Parathyroid adenoma (tissue), 2 donors: Measurements from ENCODE around the gene MAN2B1.
A peak's percentile ranks its signal among the peaks of the same experiment; 100 is the strongest.

ENCODE experiments used
- H2AFZ ChIP-seq: fragments of 300-600 bp; sonication (generic); one replicate; pipeline ENCODE4 v1.7.0; 2017; ENCODE audit warnings: antibody characterized with exemption, mild to moderate bottlenecking
- H3K27ac ChIP-seq: fragments of 300-600 bp; sonication (generic); one replicate; pipeline ENCODE4 v1.7.0; 2017
- H3K27me3 ChIP-seq: fragments of 300-600 bp; sonication (generic); one replicate; pipeline ENCODE4 v1.7.0; 2017; ENCODE audit warnings: low read length; ENCODE audit not compliant: control insufficient read depth, insufficient read depth
- H3K36me3 ChIP-seq: fragments of 300-600 bp; sonication (generic); one replicate; pipeline ENCODE4 v1.7.0; 2017; ENCODE audit warnings: low read length; ENCODE audit not compliant: control insufficient read depth, insufficient read depth
- H3K4me1 ChIP-seq: fragments of 300-600 bp; sonication (generic); one replicate; pipeline ENCODE4 v1.7.0; 2017; ENCODE audit warnings: control low read depth
- H3K4me2 ChIP-seq: fragments of 300-600 bp; sonication (generic); one replicate; pipeline ENCODE4 v1.7.0; 2017; ENCODE audit warnings: low read length
- H3K4me3 ChIP-seq: fragments of 300-600 bp; sonication (generic); one replicate; pipeline ENCODE4 v1.7.0; 2017; ENCODE audit warnings: low read depth, low read length
- H3K79me2 ChIP-seq: fragments of 300-600 bp; sonication (generic); one replicate; pipeline ENCODE4 v1.7.0; 2017; ENCODE audit warnings: control low read depth
- H3K9ac ChIP-seq: fragments of 300-600 bp; sonication (generic); one replicate; pipeline ENCODE4 v1.7.0; 2017; ENCODE audit warnings: mild to moderate bottlenecking
- H3K9me3 ChIP-seq: fragments of 300-600 bp; sonication (generic); one replicate; pipeline ENCODE4 v1.7.0; 2017; ENCODE audit warnings: low read length; ENCODE audit not compliant: control insufficient read depth
- CTCF ChIP-seq: fragments of 300-600 bp; sonication (generic); IDR thresholded peaks from one replicate; pipeline ENCODE4 v1.7.0; 2017; ENCODE audit warnings: antibody characterized with exemption, mild to moderate bottlenecking
- donor health status: primary hyperparathyroidism.

MAN2B1 gene

DNA sequence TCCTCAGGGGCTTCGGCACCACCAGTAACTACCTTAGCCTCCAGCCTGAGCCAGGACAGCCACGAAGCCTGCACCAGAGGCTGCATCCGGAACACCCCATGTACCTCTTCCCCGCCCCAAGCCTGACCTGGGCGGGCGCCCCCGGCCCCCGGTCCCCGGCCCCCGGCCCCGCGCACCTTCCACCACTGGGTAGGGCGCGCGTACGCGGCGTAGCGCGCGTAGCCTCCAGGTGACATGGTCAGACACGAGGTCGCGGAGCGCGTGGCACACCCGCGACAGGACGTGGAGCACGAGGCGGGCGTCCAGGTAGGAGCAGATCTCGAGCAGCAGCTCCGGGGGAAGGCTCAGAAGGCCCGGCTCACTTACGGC, 29.4 kb upstream of the MAN2B1 start:
- peak overlapping the region; percentile 21 for H3K9ac ChIP-seq
- peak overlapping the region; percentile 99 for H2AFZ ChIP-seq
- H3K27ac ChIP-seq, result peak overlapping the region; percentile 74
- H3K9me3 ChIP-seq, result no peaks in the 10 kb centered on the region
- H3K4me2 ChIP-seq, result peak overlapping the region; percentile 72
- no peaks in the 10 kb centered on the region for H3K4me1 ChIP-seq
- H3K79me2 ChIP-seq, result no peaks in the 10 kb centered on the region
- H3K27me3 ChIP-seq, result no peaks in the 10 kb centered on the region
- no peak for TF ChIP-seq CTCF
- no peaks in the 10 kb centered on the region for H3K36me3 ChIP-seq
- peak overlapping the region; percentile 68 for H3K4me3 ChIP-seq

DNA sequence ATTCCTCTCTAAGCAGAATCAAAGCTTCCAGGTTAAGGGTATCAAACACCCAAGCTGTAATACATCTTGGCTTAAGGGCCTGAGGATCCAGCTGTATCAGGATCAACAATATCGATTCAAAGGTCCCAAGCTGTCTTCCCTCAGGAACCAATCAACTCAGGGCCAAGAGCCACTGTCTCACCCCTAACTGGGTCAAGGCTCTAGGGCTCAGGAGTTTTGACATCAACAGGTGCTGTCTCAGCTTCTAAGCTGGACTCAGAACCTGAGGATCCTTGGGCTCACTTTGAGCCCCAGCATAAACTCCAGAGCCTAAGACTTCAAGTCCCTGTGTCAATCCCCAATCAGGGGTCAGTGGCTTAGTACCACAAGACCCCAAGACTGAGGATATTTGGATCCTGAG, 29.0 kb upstream of the MAN2B1 start:
- peak overlapping the region; percentile 68 for H3K4me3 ChIP-seq
- H3K36me3 ChIP-seq, result no peaks in the 10 kb centered on the region
- no peak for TF ChIP-seq CTCF
- H3K27me3 ChIP-seq, result no peaks in the 10 kb centered on the region
- no peaks in the 10 kb centered on the region for H3K79me2 ChIP-seq
- no peak overlapping the region for H3K9ac ChIP-seq
- H2AFZ ChIP-seq, result peak overlapping the region; percentile 99
- no peaks in the 10 kb centered on the region for H3K4me1 ChIP-seq
- H3K27ac ChIP-seq, result no peak overlapping the region
- H3K4me2 ChIP-seq, result peak overlapping the region; percentile 72
- no peaks in the 10 kb centered on the region for H3K9me3 ChIP-seq

GRCh38 chr19:12695096-12695495, 28.6 kb upstream of the MAN2B1 start:
- TF ChIP-seq CTCF, result no peak
- peak overlapping the region; percentile 68 for H3K4me3 ChIP-seq
- H3K27ac ChIP-seq, result no peak overlapping the region
- H3K36me3 ChIP-seq, result no peaks in the 10 kb centered on the region
- H3K27me3 ChIP-seq, result no peaks in the 10 kb centered on the region
- no peaks in the 10 kb centered on the region for H3K9me3 ChIP-seq
- no peak overlapping the region for H3K9ac ChIP-seq
- no peaks in the 10 kb centered on the region for H3K79me2 ChIP-seq
- H3K4me2 ChIP-seq, result peak overlapping the region; percentile 72
- H3K4me1 ChIP-seq, result no peaks in the 10 kb centered on the region
- no peak overlapping the region for H2AFZ ChIP-seq

- Histone ChIP-seq H3K27me3 (no peaks in the 10 kb centered on the region), H3K9ac (no peak overlapping the region), H3K27ac (no peak overlapping the region), H3K4me2 (no peak overlapping the region), H3K36me3 (no peaks in the 10 kb centered on the region), H3K4me1 (no peaks in the 10 kb centered on the region), H3K79me2 (no peaks in the 10 kb centered on the region), H3K4me3 (no peak overlapping the region), H2AFZ (no peak overlapping the region), H3K9me3 (no peaks in the 10 kb centered on the region)
- no peak for TF ChIP-seq CTCF
These were observed 28.1 kb upstream of the MAN2B1 start for GRCh38 chr19:12694641-12695040.

DNA sequence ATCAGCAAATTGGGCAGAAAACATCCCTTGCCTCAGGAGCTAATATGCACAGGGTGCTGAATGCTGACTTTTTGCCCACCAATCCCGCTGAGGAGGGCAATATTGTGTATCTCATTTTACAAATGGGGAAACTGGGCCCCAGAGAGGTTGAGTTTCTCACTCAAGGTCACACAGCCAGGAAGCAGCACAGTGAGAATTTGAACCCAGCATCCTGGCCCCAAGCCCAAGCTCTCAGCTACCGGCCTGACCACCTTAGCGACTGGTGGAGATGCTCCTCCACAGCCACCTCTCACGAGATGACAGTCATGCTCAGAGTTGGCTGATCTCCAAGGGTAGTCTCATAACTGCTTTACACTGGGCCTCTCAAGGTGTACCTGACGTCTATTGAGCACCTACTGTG, 26.4 kb upstream of the MAN2B1 start:
- H3K9me3 ChIP-seq, result no peaks in the 10 kb centered on the region
- H3K4me1 ChIP-seq, result no peaks in the 10 kb centered on the region
- no peaks in the 10 kb centered on the region for H3K36me3 ChIP-seq
- H3K27me3 ChIP-seq, result no peaks in the 10 kb centered on the region
- no peak overlapping the region for H3K27ac ChIP-seq
- no peak overlapping the region for H3K4me2 ChIP-seq
- no peak overlapping the region for H3K9ac ChIP-seq
- no peak for TF ChIP-seq CTCF
- no peaks in the 10 kb centered on the region for H3K79me2 ChIP-seq
- H2AFZ ChIP-seq, result no peak overlapping the region
- H3K4me3 ChIP-seq, result no peak overlapping the region
